Type B pancreatic cell (in vitro differentiated cells): ENCODE data around the gene CYP46A1. TPM values are rescaled to one million over a fixed set of nuclear protein-coding genes. Genes with fewer than 3 reads are reported as not detected.

Experiments used
- DNase-seq: peaks from one replicate; pipeline ENCODE4 v3.0.0; 2021; ENCODE audit warnings: mixed read lengths; ENCODE audit not compliant: unreplicated experiment; ENCODE audit errors: extremely low spot score
- H3K27ac Mint-ChIP-seq: 2 replicates; pipeline ENCODE4 v1.8.0; 2021; ENCODE audit warnings: mild to moderate bottlenecking, mixed read lengths
- H3K27me3 Mint-ChIP-seq: 2 replicates; pipeline ENCODE4 v1.8.0; 2021; ENCODE audit warnings: mixed read lengths
- H3K36me3 Mint-ChIP-seq: 2 replicates; pipeline ENCODE4 v1.8.0; 2021; ENCODE audit warnings: mixed read lengths
- H3K4me1 Mint-ChIP-seq: one replicate; pipeline ENCODE4 v1.8.0; 2021; ENCODE audit warnings: mixed read lengths; ENCODE audit not compliant: unreplicated experiment
- H3K4me3 Mint-ChIP-seq: 2 replicates; pipeline ENCODE4 v1.8.0; 2021; ENCODE audit warnings: mild to moderate bottlenecking, mixed read lengths
- H3K9me3 Mint-ChIP-seq: 2 replicates; pipeline ENCODE4 v1.8.0; 2021; ENCODE audit warnings: mixed read lengths
- CTCF ChIP-seq: fragments of 200-600 bp; sonication (generic); conservative IDR thresholded peaks from 2 replicates; pipeline ENCODE4 v1.5.0; 2021; ENCODE audit warnings: antibody characterized with exemption, mild to moderate bottlenecking
- total RNA-seq: library from RNA; stranded (reverse); gene quantifications from 2 replicates; pipeline ENCODE4 v1.2.1, GENCODE V29; 2021; ENCODE audit warnings: low replicate concordance

The CYP46A1 gene
- total RNA-seq, 1 donor from 2014 or later, result 4.7 TPM

DNA sequence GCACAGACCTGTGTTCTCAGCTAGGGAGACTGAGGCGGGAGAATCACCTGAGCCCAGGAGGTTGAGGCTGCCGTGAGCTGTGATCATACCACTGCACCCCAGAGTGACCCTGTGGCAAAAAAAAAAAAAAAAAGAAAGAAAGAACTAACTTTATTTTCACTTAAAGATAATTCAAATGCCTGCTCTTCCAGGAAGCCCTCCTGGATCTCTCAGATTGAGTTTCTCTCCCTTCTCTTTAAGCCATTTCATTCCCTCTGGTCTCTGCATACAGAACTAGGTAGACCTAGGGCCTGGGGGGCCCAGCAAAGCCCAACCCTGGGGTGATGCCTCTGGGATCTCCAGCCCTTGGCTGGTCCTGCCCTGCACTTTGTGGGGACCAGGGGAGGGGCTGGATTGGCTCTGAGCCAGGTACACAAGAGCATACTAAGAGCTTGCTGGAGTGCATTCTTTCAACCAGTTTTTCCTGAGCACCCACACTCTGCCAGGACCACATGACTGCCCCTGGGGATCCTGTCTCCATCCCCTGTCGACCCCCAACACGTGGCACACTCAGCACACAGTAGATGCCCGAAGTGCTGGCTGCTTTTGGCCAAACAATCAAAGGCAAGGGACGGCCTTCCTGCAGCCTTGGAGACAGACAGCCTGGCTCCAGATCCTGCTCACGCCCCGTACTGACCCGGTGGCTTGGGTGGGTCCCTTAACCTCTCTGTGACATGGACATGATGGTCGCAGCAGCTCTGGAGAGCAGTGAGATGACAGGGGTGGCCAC, 52.7 kb downstream of the CYP46A1 start:
- Mint-ChIP-seq H3K9me3 (no peaks in the 10 kb centered on the region), H3K4me1 (peaks cover 20% of the 10 kb centered on the region), H3K4me3 (peak overlapping the region; percentile 45), H3K27ac (peak overlapping the region; percentile 87), H3K27me3 (no peaks in the 10 kb centered on the region), H3K36me3 (no peaks in the 10 kb centered on the region)
- DNase-seq, result no peak
- no peak for TF ChIP-seq CTCF

- H3K4me1 Mint-ChIP-seq, result peaks cover 20% of the 10 kb centered on the region
- H3K4me3 Mint-ChIP-seq, result no peak overlapping the region
- no peak for TF ChIP-seq CTCF
- H3K9me3 Mint-ChIP-seq, result no peaks in the 10 kb centered on the region
- H3K27me3 Mint-ChIP-seq, result no peaks in the 10 kb centered on the region
- no peak for DNase-seq
- H3K27ac Mint-ChIP-seq, result peak overlapping the region; percentile 87
- no peaks in the 10 kb centered on the region for H3K36me3 Mint-ChIP-seq
Measured at GRCh38 chr14:99737451-99737951, 53.4 kb downstream of the CYP46A1 start.

DNA sequence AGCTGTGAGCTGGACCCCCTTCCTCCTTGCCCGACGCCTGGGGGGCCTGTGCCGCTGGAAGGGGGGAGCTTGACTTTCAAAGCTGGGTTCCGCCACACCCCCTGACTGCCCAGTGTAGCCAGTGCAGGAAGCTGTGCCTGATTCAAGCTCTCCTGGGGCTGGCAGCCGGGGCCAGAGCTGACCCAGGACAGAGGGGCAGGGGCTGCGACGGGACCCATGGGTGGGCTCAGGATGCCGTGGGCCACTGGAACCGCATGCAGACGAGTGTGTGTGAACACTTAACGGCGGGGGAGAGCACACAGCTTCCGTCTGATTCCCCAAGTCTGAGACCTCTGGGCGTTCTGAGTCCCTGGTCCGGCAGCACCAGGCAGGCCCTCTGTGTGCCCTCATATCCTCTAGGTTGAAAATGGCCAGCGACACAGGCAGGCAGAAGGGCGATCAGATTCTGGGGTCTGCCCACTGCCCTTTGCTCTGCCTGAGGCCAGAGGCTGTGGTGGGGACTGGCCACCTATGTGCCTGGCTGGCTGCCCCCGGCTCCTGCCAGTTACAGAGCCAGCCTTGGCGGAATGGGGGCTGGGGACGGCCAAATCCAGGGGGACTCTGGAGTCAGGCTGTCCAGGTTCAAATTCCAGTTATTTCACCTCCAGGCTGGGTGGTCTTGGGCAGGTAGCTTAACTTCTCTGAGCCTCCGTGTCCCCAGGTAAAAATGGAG, 54.0 kb downstream of the CYP46A1 start:
- no peak for TF ChIP-seq CTCF
- H3K27me3 Mint-ChIP-seq, result no peaks in the 10 kb centered on the region
- no peak overlapping the region for H3K27ac Mint-ChIP-seq
- no peak overlapping the region for H3K4me3 Mint-ChIP-seq
- no peaks in the 10 kb centered on the region for H3K36me3 Mint-ChIP-seq
- no peak for DNase-seq
- peaks cover 20% of the 10 kb centered on the region for H3K4me1 Mint-ChIP-seq
- no peaks in the 10 kb centered on the region for H3K9me3 Mint-ChIP-seq

DNA sequence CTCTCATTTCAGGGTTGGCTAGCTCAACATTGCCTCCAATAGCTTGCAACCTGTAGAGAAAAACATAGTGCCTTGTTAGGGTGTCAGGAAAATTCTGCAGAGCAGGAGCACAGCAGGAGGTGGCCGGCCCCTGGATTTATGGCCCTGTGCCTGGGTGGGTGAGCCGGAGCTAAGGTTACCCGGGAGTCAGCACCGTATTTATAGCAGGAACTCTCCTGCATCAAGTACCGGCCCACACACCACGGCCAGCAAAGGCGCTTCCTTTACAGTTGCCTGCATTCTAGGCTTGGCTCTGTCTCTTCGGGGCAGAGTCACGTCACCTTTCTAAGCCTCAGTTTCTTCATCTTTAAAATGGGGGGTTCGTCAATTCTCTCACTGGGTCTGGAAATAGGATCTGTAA, 56.3 kb downstream of the CYP46A1 start:
- no peaks in the 10 kb centered on the region for H3K9me3 Mint-ChIP-seq
- no peak for TF ChIP-seq CTCF
- peaks cover 26% of the 10 kb centered on the region for H3K4me1 Mint-ChIP-seq
- peaks cover 7% of the 10 kb centered on the region for H3K27me3 Mint-ChIP-seq
- H3K36me3 Mint-ChIP-seq, result no peaks in the 10 kb centered on the region
- H3K4me3 Mint-ChIP-seq, result no peak overlapping the region
- no peak for DNase-seq
- peak overlapping the region; percentile 24 for H3K27ac Mint-ChIP-seq

- H3K27me3 Mint-ChIP-seq, result peaks cover 7% of the 10 kb centered on the region
- DNase-seq, result no peak
- no peaks in the 10 kb centered on the region for H3K9me3 Mint-ChIP-seq
- peaks cover 29% of the 10 kb centered on the region for H3K4me1 Mint-ChIP-seq
- no peak for TF ChIP-seq CTCF
- H3K27ac Mint-ChIP-seq, result no peak overlapping the region
- no peaks in the 10 kb centered on the region for H3K36me3 Mint-ChIP-seq
- no peak overlapping the region for H3K4me3 Mint-ChIP-seq
Measured at GRCh38 chr14:99741227-99741976, 57.3 kb downstream of the CYP46A1 start.
